BJ (cell line): Measurements from ENCODE around the gene MAP4. TPM values are rescaled to one million over a fixed set of nuclear protein-coding genes. Genes with fewer than 3 reads are reported as not detected.

Experiments
- CTCF ChIA-PET: fragments of 350-600 bp; formaldehyde crosslinking; extraction: SDS; loops from one replicate; lab custom pipeline; 2021; ENCODE audit warnings: antibody characterized with exemption, inconsistent platforms; lab: Yijun Ruan, JAX
- POLR2A ChIA-PET: fragments of 300-600 bp; sonication (Branson Sonifier 250); formaldehyde crosslinking; extraction: SDS; loops from one replicate; lab custom pipeline; 2021; ENCODE audit warnings: antibody characterized with exemption; lab: Charles Lee
- DNase-seq: peaks from one replicate; pipeline ENCODE4 v3.0.0-alpha.2; 2011; ENCODE audit warnings: low read depth
- H3K27me3 ChIP-seq: 2 replicates; pipeline ENCODE4 v1.6.0; 2011; ENCODE audit warnings: low read length; ENCODE audit not compliant: control insufficient read depth, insufficient read depth
- H3K36me3 ChIP-seq: 2 replicates; pipeline ENCODE4 v1.5.1; 2011; ENCODE audit warnings: low read length; ENCODE audit not compliant: control insufficient read depth, insufficient read depth
- H3K4me3 ChIP-seq: 2 replicates; pipeline ENCODE4 v1.5.1; 2011; ENCODE audit warnings: low read depth, mild to moderate bottlenecking, control low read depth, low read length
- polyA plus RNA-seq: library from polyadenylated mRNA; depleted of rRNA; stranded (reverse); fragments of >200 nt; gene quantifications from 2 replicates; pipeline ENCODE4 v1.2.3, GENCODE V29; 2011
- TF ChIP-seq, protein P1 (sequence below): IDR thresholded peaks from 2 replicates; pipeline ENCODE4 v1.5.1; 2011; ENCODE audit warnings: low read depth, mild to moderate bottlenecking, control low read depth, inconsistent platforms, low read length, moderate library complexity; ENCODE audit not compliant: insufficient read depth

MAP4 gene
- polyA plus RNA-seq, 1 experiment: 247 TPM

DNA sequence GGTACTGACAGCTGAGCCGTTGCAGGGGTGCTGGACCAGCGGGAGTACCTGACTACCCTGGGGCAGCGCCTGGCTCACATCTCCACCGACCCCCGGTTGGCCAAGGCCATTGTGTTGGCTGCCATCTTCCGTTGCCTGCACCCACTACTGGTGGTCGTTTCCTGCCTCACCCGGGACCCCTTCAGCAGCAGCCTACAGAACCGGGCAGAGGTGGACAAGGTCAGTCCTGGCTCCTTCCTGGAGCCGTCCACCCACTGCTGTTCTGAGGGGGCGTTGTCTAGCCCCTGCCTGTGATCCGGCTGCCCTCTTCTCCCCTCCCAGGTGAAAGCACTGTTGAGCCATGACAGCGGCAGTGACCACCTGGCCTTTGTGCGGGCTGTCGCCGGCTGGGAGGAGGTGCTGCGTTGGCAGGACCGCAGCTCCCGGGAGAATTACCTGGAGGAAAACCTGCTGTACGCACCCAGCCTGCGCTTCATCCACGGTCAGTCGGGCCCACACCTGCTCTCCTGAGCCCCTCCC is 167.6 kb downstream of the MAP4 start:
- no peak for DNase-seq
- Histone ChIP-seq H3K4me3 (no peak overlapping the region), H3K27me3 (no peaks in the 10 kb centered on the region), H3K36me3 (peaks cover 56% of the 10 kb centered on the region)
- TF ChIP-seq, protein P1, sequence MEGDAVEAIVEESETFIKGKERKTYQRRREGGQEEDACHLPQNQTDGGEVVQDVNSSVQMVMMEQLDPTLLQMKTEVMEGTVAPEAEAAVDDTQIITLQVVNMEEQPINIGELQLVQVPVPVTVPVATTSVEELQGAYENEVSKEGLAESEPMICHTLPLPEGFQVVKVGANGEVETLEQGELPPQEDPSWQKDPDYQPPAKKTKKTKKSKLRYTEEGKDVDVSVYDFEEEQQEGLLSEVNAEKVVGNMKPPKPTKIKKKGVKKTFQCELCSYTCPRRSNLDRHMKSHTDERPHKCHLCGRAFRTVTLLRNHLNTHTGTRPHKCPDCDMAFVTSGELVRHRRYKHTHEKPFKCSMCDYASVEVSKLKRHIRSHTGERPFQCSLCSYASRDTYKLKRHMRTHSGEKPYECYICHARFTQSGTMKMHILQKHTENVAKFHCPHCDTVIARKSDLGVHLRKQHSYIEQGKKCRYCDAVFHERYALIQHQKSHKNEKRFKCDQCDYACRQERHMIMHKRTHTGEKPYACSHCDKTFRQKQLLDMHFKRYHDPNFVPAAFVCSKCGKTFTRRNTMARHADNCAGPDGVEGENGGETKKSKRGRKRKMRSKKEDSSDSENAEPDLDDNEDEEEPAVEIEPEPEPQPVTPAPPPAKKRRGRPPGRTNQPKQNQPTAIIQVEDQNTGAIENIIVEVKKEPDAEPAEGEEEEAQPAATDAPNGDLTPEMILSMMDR: no peak
- ChIA-PET POLR2A (no interaction called here), CTCF (interaction anchor here (1.2 to 2.9 kb wide), 6 partner anchors 8 to 309 kb away, joined by 4 to 19 read pairs (median 8); no protein-coding TSS in a partner anchor)

- CTCF ChIA-PET: interaction anchor here (1.4 kb wide), 1 partner anchor 23 kb away, joined by 4 read pairs; no protein-coding TSS in a partner anchor
These were observed 168.3 kb downstream of the MAP4 start for GRCh38 chr3:47847801-47848518.

DNA sequence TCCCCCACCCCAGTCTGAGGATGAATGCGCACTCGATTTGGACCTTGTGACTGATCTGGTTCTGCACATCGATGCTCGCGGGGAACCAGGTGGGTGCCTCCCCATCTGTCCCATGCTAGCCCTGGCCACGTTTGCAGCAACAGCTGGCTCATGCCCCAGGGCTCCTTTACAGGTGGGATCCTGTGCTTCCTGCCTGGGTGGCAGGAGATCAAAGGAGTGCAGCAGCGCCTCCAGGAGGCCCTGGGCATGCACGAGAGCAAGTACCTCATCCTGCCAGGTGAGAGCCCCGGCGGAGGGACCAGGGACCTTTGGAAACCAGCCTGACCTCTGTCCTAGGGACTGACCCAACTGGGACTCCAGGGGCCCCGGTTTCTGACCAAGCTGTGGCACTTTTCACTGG is 169.0 kb downstream of the MAP4 start:
- ChIA-PET POLR2A (no interaction called here), CTCF (no interaction called here)
- TF ChIP-seq, protein P1: no peak
- Histone ChIP-seq H3K4me3 (no peak overlapping the region), H3K36me3 (peaks cover 57% of the 10 kb centered on the region), H3K27me3 (no peaks in the 10 kb centered on the region)
- no peak for DNase-seq

More at GRCh38 chr3:47847801-47848518, 168.3 kb downstream of the MAP4 start:
- POLR2A ChIA-PET: no interaction called here
- no peak for DNase-seq
- H3K27me3 ChIP-seq: no peaks in the 10 kb centered on the region
- H3K4me3 ChIP-seq: no peak overlapping the region
- H3K36me3 ChIP-seq: peaks cover 53% of the 10 kb centered on the region
- TF ChIP-seq, protein P1: no peak

GRCh38 chr3:47846880-47847248 is 169.4 kb downstream of the MAP4 start:
- peaks cover 56% of the 10 kb centered on the region for H3K36me3 ChIP-seq
- no peak overlapping the region for H3K4me3 ChIP-seq
- TF ChIP-seq, protein P1: no peak
- ChIA-PET POLR2A (no interaction called here), CTCF (interaction anchor here (1.0 kb wide), 1 partner anchor 9 kb away, joined by 4 read pairs; no protein-coding TSS in a partner anchor)
- DNase-seq: no peak
- H3K27me3 ChIP-seq: no peaks in the 10 kb centered on the region

DNA sequence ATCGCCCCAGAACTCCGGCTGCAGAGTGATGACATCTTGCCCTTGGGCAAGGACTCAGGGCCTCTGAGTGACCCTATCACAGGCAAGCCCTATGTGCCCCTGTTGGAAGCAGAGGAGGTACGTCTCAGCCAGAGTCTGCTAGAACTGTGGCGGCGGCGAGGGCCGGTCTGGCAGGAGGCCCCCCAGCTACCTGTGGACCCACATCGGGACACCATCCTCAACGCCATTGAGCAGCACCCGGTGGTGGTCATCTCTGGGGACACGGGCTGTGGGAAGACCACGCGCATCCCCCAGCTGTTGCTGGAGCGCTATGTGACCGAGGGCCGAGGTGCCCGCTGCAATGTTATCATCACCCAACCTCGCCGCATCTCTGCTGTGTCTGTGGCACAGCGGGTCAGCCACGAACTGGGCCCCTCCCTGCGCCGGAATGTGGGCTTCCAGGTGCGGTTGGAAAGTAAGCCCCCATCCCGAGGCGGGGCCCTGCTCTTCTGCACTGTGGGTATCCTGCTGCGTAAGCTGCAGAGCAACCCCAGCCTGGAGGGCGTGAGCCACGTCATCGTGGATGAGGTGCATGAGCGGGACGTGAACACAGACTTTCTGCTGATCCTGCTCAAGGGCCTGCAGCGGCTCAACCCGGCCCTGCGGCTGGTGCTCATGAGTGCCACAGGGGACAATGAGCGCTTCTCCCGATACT is 169.9 kb downstream of the MAP4 start:
- POLR2A ChIA-PET: no interaction called here
- TF ChIP-seq, protein P1: no peak
- Histone ChIP-seq H3K4me3 (no peak overlapping the region), H3K27me3 (no peaks in the 10 kb centered on the region), H3K36me3 (peaks cover 60% of the 10 kb centered on the region)
- CTCF ChIA-PET: interaction anchor here (1.0 kb wide), 1 partner anchor 9 kb away, joined by 4 read pairs; no protein-coding TSS in a partner anchor
- DNase-seq: no peak
